ENCODE measurements around the gene SUSD2. TPM values are rescaled to one million over a fixed set of nuclear protein-coding genes. Genes with fewer than 3 reads are reported as not detected.

The SUSD2 gene
- total RNA-seq, 1 donor from 2014 or later: 1.4 TPM

Other genes starting within 250 kb of the SUSD2 start
- gene GSTT2B, start 220.3 kb upstream of the SUSD2 start, total RNA-seq: 2.9 TPM
- gene DDTL, start 214.6 kb upstream of the SUSD2 start, total RNA-seq: not detected
- gene DDT, start 207.0 kb upstream of the SUSD2 start, total RNA-seq: 366 TPM
- not detected for gene GSTT2, start 201.4 kb upstream of the SUSD2 start, total RNA-seq
- gene GSTT4, start 176.0 kb upstream of the SUSD2 start, total RNA-seq: not detected
- 22.4 TPM for gene CABIN1, start 170.2 kb upstream of the SUSD2 start, total RNA-seq
- 11.5 TPM for gene GGT5, start 63.6 kb downstream of the SUSD2 start, total RNA-seq
- 25.2 TPM for gene SPECC1L, start 89.3 kb downstream of the SUSD2 start, total RNA-seq
- 4.1 TPM for gene ADORA2A, start 246.1 kb downstream of the SUSD2 start, total RNA-seq

Measured in left lobe of liver (tissue), 1 donor.